ENCODE data around the gene CLTB. TPM values are rescaled to one million over a fixed set of nuclear protein-coding genes. Genes with fewer than 3 reads are reported as not detected.

CLTB gene
- total and polyA plus RNA-seq, 8 donors: 41.0 to 128 (median 51.9) TPM

- Histone ChIP-seq H3K27me3 (no peaks in the 10 kb centered on the region), H3K36me3 (no peaks in the 10 kb centered on the region), H3K9me3 (no peaks in the 10 kb centered on the region), H3K27ac (no peak overlapping the region), H3K4me3 (no peak overlapping the region), H3K4me1 (no peaks in the 10 kb centered on the region)
- intact Hi-C loops (cut with DNase I): no loop called here
- no peak for ATAC-seq
- TF ChIP-seq CTCF (IDR thresholded peaks at IDR 0.05): no peak
- peak in 1 of 4 donors; percentile 26 for DNase-seq
Observed at GRCh38 chr5:176373100-176373818, 43.1 kb downstream of the CLTB start.

GRCh38 chr5:176371621-176372539 lies 44.5 kb downstream of the CLTB start:
- Histone ChIP-seq H3K9me3 (no peaks in the 10 kb centered on the region), H3K4me1 (no peaks in the 10 kb centered on the region), H3K4me3 (no peak overlapping the region), H3K27me3 (peaks cover 0 to 10% of the 10 kb centered on the region in 2 donors), H3K27ac (no peak overlapping the region), H3K36me3 (no peaks in the 10 kb centered on the region)
- intact Hi-C loops (cut with DNase I): no loop called here
- DNase-seq (no peak), ATAC-seq (peak; percentile 29)
- no peak for TF ChIP-seq CTCF (IDR thresholded peaks at IDR 0.05)

GRCh38 chr5:176369934-176370711 lies 46.2 kb downstream of the CLTB start:
- peaks cover 0 to 27% of the 10 kb centered on the region in 2 donors for H3K27me3 ChIP-seq
- H3K4me3 ChIP-seq: no peak overlapping the region
- H3K9me3 ChIP-seq: no peaks in the 10 kb centered on the region
- intact Hi-C loops (cut with DNase I): no loop called here
- H3K27ac ChIP-seq: no peak overlapping the region
- no peaks in the 10 kb centered on the region for H3K36me3 ChIP-seq
- peaks cover 0 to 13% of the 10 kb centered on the region in 2 donors for H3K4me1 ChIP-seq
- no peak for DNase-seq
- no peak for ATAC-seq
- no peak for TF ChIP-seq CTCF (IDR thresholded peaks at IDR 0.05)

GRCh38 chr5:176368726-176369125 lies 47.6 kb downstream of the CLTB start:
- intact Hi-C loops (cut with DNase I): no loop called here
- no peak for ATAC-seq
- no peaks in the 10 kb centered on the region for H3K9me3 ChIP-seq
- DNase-seq: no peak
- H3K27me3 ChIP-seq: peaks cover 0 to 40% of the 10 kb centered on the region in 2 donors
- H3K4me3 ChIP-seq: no peak overlapping the region
- no peak for TF ChIP-seq CTCF (IDR thresholded peaks at IDR 0.05)
- H3K36me3 ChIP-seq: no peaks in the 10 kb centered on the region
- no peak overlapping the region for H3K27ac ChIP-seq
- H3K4me1 ChIP-seq: peaks cover 0 to 18% of the 10 kb centered on the region in 2 donors
